K562 (cell line): Measurements from ENCODE around the gene YIPF5.

ENCODE experiments used
- TF ChIP-seq, protein P1 (sequence below): fragments of 250-450 bp; sonication (Bioruptor Pico); IDR thresholded peaks from 2 replicates; pipeline ENCODE4 v1.5.0; 2021; ENCODE audit warnings: mild to moderate bottlenecking, moderate library complexity
- TF ChIP-seq, protein P2 (sequence below), 2 experiments: fragments of 450-650 bp in 1 of 2; IDR thresholded peaks; 2 replicates each; pipeline ENCODE4 v1.6.1; 2011 to 2017; ENCODE audit warnings: low read depth in 2 of 2, antibody characterized with exemption in 1 of 2, borderline replicate concordance in 1 of 2, low read length in 1 of 2, mild to moderate bottlenecking in 1 of 2, mixed read lengths in 1 of 2; ENCODE audit not compliant: control insufficient read depth in 1 of 2

DNA sequence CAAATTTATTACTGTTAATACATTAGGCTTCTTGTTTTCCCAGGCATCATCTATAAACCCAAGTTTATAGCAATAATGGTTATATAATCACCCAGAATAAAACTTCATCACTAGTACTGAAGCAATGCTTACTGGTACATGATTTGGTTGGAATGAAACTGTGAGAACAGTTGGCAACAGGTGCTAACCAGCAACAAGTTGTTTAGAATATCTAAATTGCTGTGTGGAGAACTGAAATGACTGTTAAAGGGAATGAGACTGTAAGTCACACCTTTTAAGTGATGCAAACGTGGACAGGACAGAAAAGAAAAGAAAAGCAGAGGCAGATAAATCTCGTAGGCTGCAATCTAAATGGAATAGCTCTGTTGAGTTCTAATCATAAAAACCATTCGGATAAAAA is 2.5 kb downstream of the YIPF5 start:
- TF ChIP-seq, protein P1, sequence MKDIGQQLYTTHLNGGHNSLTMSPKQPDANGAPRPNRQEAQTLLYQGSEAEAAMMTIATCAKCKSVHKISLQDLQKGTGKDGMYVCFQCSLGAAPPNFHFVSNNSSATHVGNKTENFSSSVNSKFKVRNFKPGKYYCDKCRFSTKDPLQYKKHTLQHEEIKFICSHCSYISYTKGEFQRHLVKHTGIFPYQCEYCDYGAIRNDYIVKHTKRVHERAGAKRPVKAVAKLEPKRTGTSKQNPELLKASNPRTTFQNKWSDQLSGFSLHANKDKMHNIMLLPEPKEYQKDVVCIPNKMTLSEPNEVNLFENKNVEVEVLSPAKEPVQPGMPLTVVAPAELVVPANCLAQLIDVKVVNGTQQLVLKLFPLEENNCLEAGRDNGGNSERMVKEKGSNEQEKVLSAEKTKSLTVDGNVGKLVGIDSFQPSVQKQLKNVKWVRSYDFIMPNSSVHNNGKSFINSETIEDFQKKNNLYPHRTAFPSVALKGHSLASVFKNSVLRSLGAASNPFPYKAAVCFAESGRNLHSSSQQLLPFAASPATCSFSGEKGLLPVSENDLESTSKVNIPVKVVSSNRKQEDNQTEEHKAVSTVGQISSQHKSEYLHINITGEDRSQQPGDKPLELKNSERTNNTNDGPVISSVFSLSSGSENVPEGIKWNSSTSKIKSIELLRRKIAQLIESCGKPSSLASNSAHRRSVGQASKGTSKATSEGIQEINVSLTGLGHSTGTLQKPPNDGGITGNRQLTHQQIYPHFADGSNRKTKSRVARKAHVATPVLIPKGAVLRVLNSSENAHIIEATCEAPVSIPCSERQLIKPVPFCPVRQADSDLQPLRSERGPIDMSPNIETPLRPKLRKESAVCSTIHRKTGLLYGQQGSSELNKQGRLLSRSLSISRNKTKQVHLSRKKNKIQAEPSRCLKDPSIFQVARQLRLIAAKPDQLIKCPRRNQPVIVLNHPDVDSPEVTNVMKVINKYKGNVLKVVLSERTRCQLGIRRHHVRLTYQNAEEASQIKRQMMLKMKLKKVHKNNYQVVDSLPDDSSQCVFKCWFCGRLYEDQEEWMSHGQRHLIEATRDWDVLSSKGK (CRISPR knock-in tag) = no peak
- TF ChIP-seq, protein P2, sequence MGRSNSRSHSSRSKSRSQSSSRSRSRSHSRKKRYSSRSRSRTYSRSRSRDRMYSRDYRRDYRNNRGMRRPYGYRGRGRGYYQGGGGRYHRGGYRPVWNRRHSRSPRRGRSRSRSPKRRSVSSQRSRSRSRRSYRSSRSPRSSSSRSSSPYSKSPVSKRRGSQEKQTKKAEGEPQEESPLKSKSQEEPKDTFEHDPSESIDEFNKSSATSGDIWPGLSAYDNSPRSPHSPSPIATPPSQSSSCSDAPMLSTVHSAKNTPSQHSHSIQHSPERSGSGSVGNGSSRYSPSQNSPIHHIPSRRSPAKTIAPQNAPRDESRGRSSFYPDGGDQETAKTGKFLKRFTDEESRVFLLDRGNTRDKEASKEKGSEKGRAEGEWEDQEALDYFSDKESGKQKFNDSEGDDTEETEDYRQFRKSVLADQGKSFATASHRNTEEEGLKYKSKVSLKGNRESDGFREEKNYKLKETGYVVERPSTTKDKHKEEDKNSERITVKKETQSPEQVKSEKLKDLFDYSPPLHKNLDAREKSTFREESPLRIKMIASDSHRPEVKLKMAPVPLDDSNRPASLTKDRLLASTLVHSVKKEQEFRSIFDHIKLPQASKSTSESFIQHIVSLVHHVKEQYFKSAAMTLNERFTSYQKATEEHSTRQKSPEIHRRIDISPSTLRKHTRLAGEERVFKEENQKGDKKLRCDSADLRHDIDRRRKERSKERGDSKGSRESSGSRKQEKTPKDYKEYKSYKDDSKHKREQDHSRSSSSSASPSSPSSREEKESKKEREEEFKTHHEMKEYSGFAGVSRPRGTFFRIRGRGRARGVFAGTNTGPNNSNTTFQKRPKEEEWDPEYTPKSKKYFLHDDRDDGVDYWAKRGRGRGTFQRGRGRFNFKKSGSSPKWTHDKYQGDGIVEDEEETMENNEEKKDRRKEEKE (IDR thresholded peaks at IDR 0.05; ENCODE audit: borderline replicate concordance in 1 of 2, control insufficient read depth in 1 of 2, low read depth in 2 of 2, low read length in 1 of 2) = no peak
